Mesenchymal stem cell (in vitro differentiated cells and primary cell): ENCODE data around the gene GRID2.

Source experiments
- DNase-seq: peaks from one replicate; pipeline ENCODE4 v3.0.0-alpha.2; 2013
- H2AFZ ChIP-seq: one replicate; pipeline ENCODE4 v1.6.1; 2013; ENCODE audit warnings: low read depth, mild to moderate bottlenecking, control low read depth, inconsistent platforms, low read length, moderate library complexity
- H2AK5ac ChIP-seq: 2 replicates; pipeline ENCODE4 v1.6.1; 2013; ENCODE audit warnings: low read length, moderate library complexity, mild to moderate bottlenecking, inconsistent platforms; ENCODE audit not compliant: severe bottlenecking
- H2BK120ac ChIP-seq: one replicate; pipeline ENCODE4 v1.6.1; 2013; ENCODE audit warnings: low read depth, mild to moderate bottlenecking, inconsistent platforms, low read length, moderate library complexity
- H2BK12ac ChIP-seq, 2 experiments: one replicate each; pipeline ENCODE4 v1.6.1; 2013; ENCODE audit warnings: inconsistent platforms in 2 of 2, low read length in 2 of 2, mild to moderate bottlenecking in 2 of 2, moderate library complexity in 2 of 2, control low read depth in 1 of 2
- H2BK15ac ChIP-seq: one replicate; pipeline ENCODE4 v1.6.1; 2013; ENCODE audit warnings: mild to moderate bottlenecking, low read depth, inconsistent platforms; ENCODE audit not compliant: poor library complexity, severe bottlenecking
- H2BK5ac ChIP-seq: 2 replicates; pipeline ENCODE4 v1.6.1; 2013; ENCODE audit warnings: low read depth, mild to moderate bottlenecking, low read length, control low read depth, inconsistent platforms; ENCODE audit not compliant: poor library complexity, severe bottlenecking
- H3K14ac ChIP-seq, 2 experiments: one replicate each; pipeline ENCODE4 v1.6.1; 2013; ENCODE audit warnings: inconsistent platforms in 2 of 2, low read length in 2 of 2, control low read depth in 1 of 2, mild to moderate bottlenecking in 1 of 2, moderate library complexity in 1 of 2
- H3K18ac ChIP-seq, 2 experiments: one replicate each; pipeline ENCODE4 v1.6.1; 2013; ENCODE audit warnings: inconsistent platforms in 2 of 2, low read length in 2 of 2, control low read depth in 1 of 2, low read depth in 1 of 2, mild to moderate bottlenecking in 1 of 2
- H3K23ac ChIP-seq, 2 experiments: one replicate each; pipeline ENCODE4 v1.6.1; 2013; ENCODE audit warnings: inconsistent platforms in 2 of 2, low read length in 2 of 2, mild to moderate bottlenecking in 2 of 2, moderate library complexity in 2 of 2, control low read depth in 1 of 2
- H3K27ac ChIP-seq: 2 replicates; pipeline ENCODE4 v1.5.1; 2013; ENCODE audit warnings: mild to moderate bottlenecking, moderate library complexity, low read length, control low read depth, inconsistent platforms; ENCODE audit not compliant: poor library complexity, severe bottlenecking
- H3K27me3 ChIP-seq, 2 experiments: 2 replicates each; pipeline versions ENCODE4 v1.6.1 to v1.7.0; 2013; ENCODE audit warnings: low read length in 2 of 2, mild to moderate bottlenecking in 2 of 2, moderate library complexity in 2 of 2, control low read depth in 1 of 2, inconsistent platforms in 1 of 2; ENCODE audit not compliant: control insufficient read depth in 1 of 2, insufficient read depth in 1 of 2
- H3K36me3 ChIP-seq, 2 experiments: 2 replicates each; pipeline versions ENCODE4 v1.6.1 to v1.7.0; 2013; ENCODE audit warnings: low read length in 2 of 2, control low read depth in 1 of 2, inconsistent platforms in 1 of 2, low read depth in 1 of 2, mild to moderate bottlenecking in 1 of 2; ENCODE audit not compliant: insufficient read depth in 2 of 2, control insufficient read depth in 1 of 2
- H3K4ac ChIP-seq, 2 experiments: one replicate each; pipeline ENCODE4 v1.6.1; 2013; ENCODE audit warnings: inconsistent platforms in 2 of 2, low read length in 2 of 2, mild to moderate bottlenecking in 2 of 2, moderate library complexity in 2 of 2, control low read depth in 1 of 2, low read depth in 1 of 2
- H3K4me1 ChIP-seq: 2 replicates; pipeline ENCODE4 v1.6.1; 2013; ENCODE audit warnings: low read depth, low read length, control low read depth; ENCODE audit not compliant: control insufficient read depth, insufficient read depth
- H3K4me2 ChIP-seq: 2 replicates; pipeline ENCODE4 v1.6.1; 2013; ENCODE audit warnings: low read length, mild to moderate bottlenecking, inconsistent platforms; ENCODE audit not compliant: poor library complexity, severe bottlenecking
- H3K4me3 ChIP-seq, 2 experiments: 2 replicates each; pipeline versions ENCODE4 v1.5.1 to v1.7.0; 2013; ENCODE audit warnings: low read length in 2 of 2, mild to moderate bottlenecking in 2 of 2, control low read depth in 1 of 2, low read depth in 1 of 2; ENCODE audit not compliant: insufficient read depth in 1 of 2
- H3K79me1 ChIP-seq: replicated peaks from 2 replicates; pipeline ENCODE4 v1.6.1; 2013; ENCODE audit warnings: mild to moderate bottlenecking, control low read depth, low read length, inconsistent platforms; ENCODE audit not compliant: poor library complexity, severe bottlenecking
- H3K9ac ChIP-seq: 2 replicates; pipeline ENCODE4 v1.7.0; 2013; ENCODE audit warnings: mild to moderate bottlenecking, low read length, moderate library complexity
- H3K9me3 ChIP-seq: 2 replicates; pipeline ENCODE4 v1.7.0; 2013; ENCODE audit warnings: mild to moderate bottlenecking, low read length; ENCODE audit not compliant: control insufficient read depth
- H4K8ac ChIP-seq: one replicate; pipeline ENCODE4 v1.6.1; 2013; ENCODE audit warnings: inconsistent platforms, mild to moderate bottlenecking, low read length, moderate library complexity
- H4K91ac ChIP-seq: one replicate; pipeline ENCODE4 v1.6.1; 2013; ENCODE audit warnings: mild to moderate bottlenecking, low read length, inconsistent platforms
- WGBS: methylation state at CpG from one replicate; pipeline ENCODE4 v1.1.7; 2013; ENCODE audit warnings: mixed read lengths; 5-methylcytosine and 5-hydroxymethylcytosine counted together

The GRID2 gene

GRCh38 chr4:92812652-92813051 lies 508.9 kb downstream of the GRID2 start:
- H3K4me3 ChIP-seq = no peak overlapping the region
- H4K8ac ChIP-seq = no peak overlapping the region
- H3K23ac ChIP-seq = no peak overlapping the region
- WGBS = no CpG with 5 or more reads among the region's 1 CpG
- H3K27ac ChIP-seq = no peak overlapping the region
- no peak overlapping the region for H3K14ac ChIP-seq
- H3K9ac ChIP-seq = no peak overlapping the region
- no peak overlapping the region for H2BK120ac ChIP-seq
- H3K4ac ChIP-seq = no peak overlapping the region
- H3K4me1 ChIP-seq = no peaks in the 10 kb centered on the region
- H3K79me1 ChIP-seq = no peaks in the 10 kb centered on the region
- H3K27me3 ChIP-seq = no peaks in the 10 kb centered on the region
- H2BK5ac ChIP-seq = no peak overlapping the region
- H2AK5ac ChIP-seq = no peak overlapping the region
- H3K4me2 ChIP-seq = no peak overlapping the region
- H2BK15ac ChIP-seq = no peak overlapping the region
- no peak overlapping the region for H3K18ac ChIP-seq
- no peak overlapping the region for H2BK12ac ChIP-seq
- no peak overlapping the region for H4K91ac ChIP-seq
- no peaks in the 10 kb centered on the region for H3K36me3 ChIP-seq
- DNase-seq = no peak
- H3K9me3 ChIP-seq = no peaks in the 10 kb centered on the region
- no peak overlapping the region for H2AFZ ChIP-seq

DNA sequence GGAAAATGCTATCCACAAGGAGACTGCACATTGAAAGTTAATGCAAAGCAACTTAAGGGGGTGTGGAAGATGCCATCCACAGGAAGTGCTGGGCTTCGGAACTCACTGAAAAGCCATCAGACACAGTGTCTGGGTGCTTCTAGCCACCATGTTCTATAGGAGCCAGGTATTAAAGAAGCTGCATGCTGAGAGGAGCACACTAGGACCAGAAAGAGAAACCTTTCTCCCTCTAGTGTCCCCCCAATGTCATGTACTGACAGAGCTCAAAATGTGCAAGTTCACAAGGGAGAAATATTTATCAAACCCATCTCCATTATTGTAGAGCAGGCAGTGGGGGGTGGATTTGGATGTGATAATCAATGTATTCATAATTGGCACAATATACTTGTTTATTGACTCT lies 510.9 kb downstream of the GRID2 start:
- Histone ChIP-seq H3K14ac (no peak overlapping the region), H3K4ac (no peak overlapping the region), H3K18ac (no peak overlapping the region), H3K79me1 (no peaks in the 10 kb centered on the region), H2AFZ (no peak overlapping the region), H3K9me3 (no peaks in the 10 kb centered on the region), H3K27ac (no peak overlapping the region), H3K4me3 (no peak overlapping the region), H4K91ac (peak overlapping the region; percentile 39), H3K36me3 (no peaks in the 10 kb centered on the region), H2BK15ac (no peak overlapping the region), H3K23ac (no peak overlapping the region), H4K8ac (no peak overlapping the region), H2BK12ac (no peak overlapping the region), H2BK5ac (no peak overlapping the region), H3K4me2 (no peak overlapping the region), H3K4me1 (no peaks in the 10 kb centered on the region), H3K9ac (no peak overlapping the region), H3K27me3 (no peaks in the 10 kb centered on the region), H2BK120ac (no peak overlapping the region), H2AK5ac (no peak overlapping the region)
- DNase-seq = no peak
- WGBS = 75% methylated on average over 1 of the region's 1 CpG

- Histone ChIP-seq H4K91ac (no peak overlapping the region), H2BK15ac (no peak overlapping the region), H2BK120ac (no peak overlapping the region), H3K18ac (peak overlapping the region in 1 of 2 experiments; percentile 8), H3K23ac (no peak overlapping the region), H2BK12ac (no peak overlapping the region), H3K27me3 (no peaks in the 10 kb centered on the region), H3K9ac (no peak overlapping the region), H3K4me3 (no peak overlapping the region), H4K8ac (no peak overlapping the region), H3K9me3 (no peaks in the 10 kb centered on the region), H2BK5ac (no peak overlapping the region), H3K4me1 (no peaks in the 10 kb centered on the region), H3K27ac (no peak overlapping the region), H3K36me3 (no peaks in the 10 kb centered on the region), H3K4me2 (no peak overlapping the region), H3K14ac (no peak overlapping the region), H3K4ac (no peak overlapping the region), H2AFZ (no peak overlapping the region), H2AK5ac (no peak overlapping the region), H3K79me1 (no peaks in the 10 kb centered on the region)
- DNase-seq = no peak
- 94% methylated on average over 3 of the region's 3 CpGs for WGBS
Measured at GRCh38 chr4:92825256-92825655, 521.5 kb downstream of the GRID2 start.

- H3K4me2 ChIP-seq = no peak overlapping the region
- DNase-seq = no peak
- H3K36me3 ChIP-seq = no peaks in the 10 kb centered on the region
- H2BK5ac ChIP-seq = no peak overlapping the region
- H3K4me1 ChIP-seq = no peaks in the 10 kb centered on the region
- no peak overlapping the region for H2AFZ ChIP-seq
- no peak overlapping the region for H3K4ac ChIP-seq
- H3K79me1 ChIP-seq = no peaks in the 10 kb centered on the region
- no peak overlapping the region for H2BK15ac ChIP-seq
- no peak overlapping the region for H3K18ac ChIP-seq
- H3K14ac ChIP-seq = no peak overlapping the region
- H4K91ac ChIP-seq = no peak overlapping the region
- H2AK5ac ChIP-seq = no peak overlapping the region
- H4K8ac ChIP-seq = no peak overlapping the region
- no peak overlapping the region for H3K4me3 ChIP-seq
- no peaks in the 10 kb centered on the region for H3K9me3 ChIP-seq
- no peak overlapping the region for H2BK12ac ChIP-seq
- no peak overlapping the region for H2BK120ac ChIP-seq
- no peaks in the 10 kb centered on the region for H3K27me3 ChIP-seq
- H3K23ac ChIP-seq = no peak overlapping the region
- H3K27ac ChIP-seq = no peak overlapping the region
- H3K9ac ChIP-seq = no peak overlapping the region
Measured at GRCh38 chr4:92825791-92826190, 522.0 kb downstream of the GRID2 start.
